ENCODE data around the gene FGD4.

GRCh38 chr12:32490801-32491200 lies 91.4 kb downstream of the FGD4 start:
- TF ChIP-seq POLR2A (IDR thresholded peaks at IDR 0.05; ENCODE audit: extremely low read depth, insufficient read length) (no peak), CTCF (IDR thresholded peaks at IDR 0.05; ENCODE audit: low read depth, low read length) (no peak)

Data from NB4 (cell line).